Heart left ventricle (tissue), 13 donors: Measurements from ENCODE around the gene PADI2.

Source experiments
- CTCF ChIP-seq, 12 donors: fragments of 200-600 bp; sonication (generic) in 4 of 12; IDR thresholded peaks; one replicate each; pipeline versions ENCODE4 v1.5.0 to v1.8.0; 2018 to 2022; ENCODE audit warnings: antibody characterized with exemption in 12 of 12, mild to moderate bottlenecking in 5 of 12
- POLR2A ChIP-seq, 2 donors: fragments of 450-650 bp; IDR thresholded peaks; one replicate each; pipeline ENCODE4 v1.6.1; 2017; ENCODE audit warnings: antibody characterized with exemption in 2 of 2, mild to moderate bottlenecking in 2 of 2, moderate library complexity in 2 of 2
- donor health status: ischemic (EF 13 %, LVEDD 7.1; RV severe dilation, severe dysfunction).
- donor health status: DM: no; HTN: yes; CAD: no.
- donor health status: DM: no; HTN: no; CAD: no.
- donor health status: ischemic (EF 25% LVEDD 6.9; RV normal size, moderate dysfunction).
- donor health status: ischemic (EF 25% LVEDD 5.7; RV mildly dilated, moderate dysfunction).
- donor health status: ischemic (EF 35%, LVEDD 5.7; RV mildly dilated, moderate dysfunction).
- donor health status: nonischemic (EF 11% LVEDD 7.7; RV severe dilation, severe dysfunction).
- donor health status: DM: yes; HTN: yes; CAD: no.
- donor health status: PGD.
- donor health status: ischemic (EF 29% LVEDD 5.4; RV normal size, mild dysfunction).
- donor health status: nonischemic (EF 23%, LVEDD 6.1; RV moderate dilation, normal function).

GRCh38 chr1:17068789-17069188 is 50.5 kb downstream of the PADI2 start:
- TF ChIP-seq CTCF (IDR thresholded peaks at IDR 0.05) (no peak), POLR2A (IDR thresholded peaks at IDR 0.05) (no peak)
